Measurements from ENCODE around the gene CHST7.

GRCh38 chrX:46549914-46550313 lies 23.7 kb upstream of the CHST7 start:
- TF ChIP-seq RAD21 (IDR thresholded peaks at IDR 0.05; ENCODE audit: low read depth): no peak
- TF ChIP-seq EP300 (IDR thresholded peaks at IDR 0.05; ENCODE audit: borderline replicate concordance): no peak

Measured in Ishikawa (cell line).